Parietal lobe (tissue), 2 donors: Measurements from ENCODE around the gene ZNF888. TPM values are rescaled to one million over a fixed set of nuclear protein-coding genes. Genes with fewer than 3 reads are reported as not detected.

Source experiments
- small RNA-seq: library from RNA; depleted of rRNA; stranded (forward); fragments of <200 nt; gene quantifications from one replicate; pipeline ENCODE3, GENCODE V24; 2014; ENCODE audit warnings: low replicate concordance
- total RNA-seq: library from RNA; depleted of rRNA; stranded (reverse); fragments of >200 nt; gene quantifications from one replicate; pipeline ENCODE4 v1.2.3, GENCODE V29; 2014

The ZNF888 gene
- 5.0 TPM for total RNA-seq

GRCh38 chr19:52922841-52923777 is at the start of gene ZNF888:
TSS of gene ZNF888 (minus strand) at chr19:52923428. CDS start at chr19:52917873, 5,555 bp downstream.

GRCh38 chr19:52962394-52963246 is 39.4 kb upstream of the ZNF888 start, which contains the start of gene ZNF816:
TSS of gene ZNF816 (minus strand) at chr19:52962881. CDS start at chr19:52956089, 6,792 bp downstream.

GRCh38 chr19:52897138-52897935 is 25.9 kb downstream of the ZNF888 start, which contains the start of gene ZNF320:
TSS of gene ZNF320 (minus strand) at chr19:52897635. CDS start at chr19:52890255, 7,380 bp downstream.

GRCh38 chr19:52857378-52858191 is 65.6 kb downstream of the ZNF888 start, which contains the start of gene ZNF468:
TSS of gene ZNF468 (minus strand) at chr19:52857619. CDS start at chr19:52854272, 3,347 bp downstream.

Small RNAs within 50 kb of the gene (small RNA-seq; reads per million reads assigned to genes)
- not detected for gene ZNF320

Other genes with a start within 250 kb of the ZNF888 start
- gene ZNF611, start 188.4 kb downstream of the ZNF888 start, total RNA-seq: 57.6 TPM
- 1.9 TPM for gene ZNF600, start 136.6 kb downstream of the ZNF888 start, total RNA-seq
- gene ZNF28, start 101.8 kb downstream of the ZNF888 start, total RNA-seq: 32.6 TPM
- gene ZNF468, start 65.8 kb downstream of the ZNF888 start, total RNA-seq: 53.8 TPM
- 38.2 TPM for gene ZNF320, start 25.8 kb downstream of the ZNF888 start, total RNA-seq
- 6.9 TPM for gene ZNF816, start 39.5 kb upstream of the ZNF888 start, total RNA-seq
- not detected for gene ERVV-1, start 90.5 kb upstream of the ZNF888 start, total RNA-seq
- gene ERVV-2, start 121.3 kb upstream of the ZNF888 start, total RNA-seq: not detected
- 62.3 TPM for gene ZNF160, start 180.0 kb upstream of the ZNF888 start, total RNA-seq
- 32.2 TPM for gene ZNF415, start 209.5 kb upstream of the ZNF888 start, total RNA-seq
- gene ZNF347, start 235.6 kb upstream of the ZNF888 start, total RNA-seq: 25.7 TPM